A549 treated with DMSO at 1 μM for 4 hours (cell line): ENCODE results near the gene TOM1. TPM values are rescaled to one million over a fixed set of nuclear protein-coding genes. Genes with fewer than 3 reads are reported as not detected.

ENCODE experiments used
- total RNA-seq: library from RNA; stranded (reverse); fragments of 200-300 nt; extraction: Qiagen RNA extraction; gene quantifications from 5 replicates; pipeline ENCODE4 v1.2.3, GENCODE V29; 2022; ENCODE audit warnings: low read depth

TOM1 gene
- 15.7 to 17.5 TPM (median 16.3 TPM) in 5 replicates for total RNA-seq

GRCh38 chr22:35299673-35300499, at the start of gene TOM1:
TSS of gene TOM1 (plus strand) at chr22:35299894. CDS start at chr22:35299929, 35 bp downstream.

GRCh38 chr22:35257321-35258190, 42.1 kb upstream of the TOM1 start, which contains the start of gene HMGXB4:
TSS of gene HMGXB4 (plus strand) at chr22:35257493. CDS start at chr22:35262391, 4,898 bp downstream.

GRCh38 chr22:35380537-35381423, 81.1 kb downstream of the TOM1 start, which contains the start of gene HMOX1:
TSS of gene HMOX1 (plus strand) at chr22:35381096. CDS start at chr22:35381174, 78 bp downstream.

Other genes starting within 250 kb of the TOM1 start
- gene ISX, start 233.7 kb upstream of the TOM1 start, total RNA-seq, result not detected in 5 replicates
- gene HMGXB4, start 42.4 kb upstream of the TOM1 start, total RNA-seq, result 10.8 to 18.0 TPM (median 13.9 TPM) in 5 replicates
- gene HMOX1, start 81.2 kb downstream of the TOM1 start, total RNA-seq, result 704 to 935 TPM (median 733 TPM) in 5 replicates
- 67.8 to 97.0 TPM (median 90.8 TPM) in 5 replicates for gene MCM5, start 100.2 kb downstream of the TOM1 start, total RNA-seq
- 1.1 to 1.5 TPM (median 1.3 TPM) in 5 replicates for gene RASD2, start 240.9 kb downstream of the TOM1 start, total RNA-seq